NCI-H2196 (cell line): Measurements from ENCODE around the gene NT5C3A.
"Not testable (repeated sequence)": the region's sequence is repeated elsewhere in the genome, so short reads cannot be mapped to it uniquely, and the experiment has no call there.

ENCODE experiments used
- DNase-seq: peaks from one replicate; lab custom pipeline; 2025; ENCODE audit not compliant: unreplicated experiment; lab: John Stamatoyannopoulos, UW

NT5C3A gene

DNA sequence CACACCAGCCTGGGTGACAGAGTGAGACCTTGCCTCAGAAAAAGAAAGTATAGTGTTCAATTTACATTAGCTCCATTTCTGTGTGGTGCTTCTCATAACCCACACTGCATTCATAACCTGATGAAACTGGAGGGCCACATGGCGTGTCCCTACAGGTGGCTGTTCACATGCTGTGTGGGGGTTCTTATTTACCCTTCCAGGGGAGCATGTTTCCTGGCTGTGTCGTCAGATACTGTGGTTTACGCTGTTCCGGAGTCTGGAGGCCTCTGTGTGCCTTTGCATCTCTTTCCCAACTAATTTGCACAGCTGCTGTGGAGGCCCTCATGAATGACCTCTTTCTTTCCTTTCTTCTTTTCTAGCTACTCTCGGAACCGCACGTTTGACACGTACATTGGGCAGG, 74.4 kb downstream of the NT5C3A start:
- DNase-seq = not testable (repeated sequence)

DNA sequence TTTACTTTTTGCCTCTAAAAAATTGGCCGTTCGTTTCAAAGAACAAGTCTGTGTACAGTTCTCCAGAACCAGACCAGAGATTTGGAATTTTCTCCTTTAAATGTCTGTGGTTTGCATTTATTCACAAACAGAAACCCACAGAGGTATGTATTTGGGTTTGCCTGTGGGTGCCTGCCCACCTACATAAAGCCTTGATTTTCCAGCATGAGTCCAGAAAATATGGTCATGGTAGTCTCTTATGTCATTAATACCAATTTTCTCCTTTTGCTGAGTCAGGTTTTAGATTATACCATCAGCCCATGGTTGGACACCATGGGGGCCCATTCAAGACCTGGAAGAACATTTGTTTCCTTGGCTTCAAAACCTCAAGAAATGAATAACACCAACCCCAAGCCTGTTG, 82.7 kb downstream of the NT5C3A start:
- DNase-seq = not testable (repeated sequence)

DNA sequence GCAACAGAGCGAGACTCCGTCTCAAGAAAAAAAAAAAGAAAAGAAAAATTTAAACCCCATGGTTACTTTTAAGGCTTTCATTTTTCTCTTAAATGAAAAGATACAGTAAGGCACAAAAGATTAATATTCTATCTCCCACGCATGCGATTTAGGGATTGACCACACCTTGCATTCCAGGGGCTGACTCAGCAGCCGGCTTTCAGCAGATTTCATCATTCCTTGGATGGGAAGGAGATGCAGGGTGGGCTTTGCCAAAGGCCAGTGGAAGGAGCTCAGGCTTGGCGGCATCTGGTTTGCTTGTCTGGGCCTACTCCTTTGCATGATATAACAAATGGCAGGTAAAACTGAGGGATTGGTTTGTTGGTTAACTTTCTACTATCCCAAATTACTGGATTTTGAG, 83.3 kb downstream of the NT5C3A start:
- DNase-seq = not testable (repeated sequence)

DNA sequence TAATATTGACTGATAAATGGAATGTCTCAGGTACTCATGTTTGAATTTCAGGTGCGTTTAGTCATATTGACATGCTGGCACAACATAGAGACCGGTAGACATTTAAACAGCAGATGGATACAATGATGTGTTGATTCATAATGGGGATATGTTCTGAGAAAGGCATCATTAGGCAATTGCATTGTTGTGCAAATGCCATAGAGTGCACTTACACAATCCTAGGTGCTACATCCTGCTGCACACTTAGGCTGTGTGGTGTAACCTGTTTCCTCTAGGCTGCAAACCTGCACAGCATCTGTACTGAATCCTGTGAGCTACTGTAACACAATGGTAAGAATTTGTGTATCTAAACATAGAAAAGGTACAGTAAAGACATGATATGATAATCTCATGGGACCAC, 85.4 kb downstream of the NT5C3A start:
- not testable (repeated sequence) for DNase-seq

DNA sequence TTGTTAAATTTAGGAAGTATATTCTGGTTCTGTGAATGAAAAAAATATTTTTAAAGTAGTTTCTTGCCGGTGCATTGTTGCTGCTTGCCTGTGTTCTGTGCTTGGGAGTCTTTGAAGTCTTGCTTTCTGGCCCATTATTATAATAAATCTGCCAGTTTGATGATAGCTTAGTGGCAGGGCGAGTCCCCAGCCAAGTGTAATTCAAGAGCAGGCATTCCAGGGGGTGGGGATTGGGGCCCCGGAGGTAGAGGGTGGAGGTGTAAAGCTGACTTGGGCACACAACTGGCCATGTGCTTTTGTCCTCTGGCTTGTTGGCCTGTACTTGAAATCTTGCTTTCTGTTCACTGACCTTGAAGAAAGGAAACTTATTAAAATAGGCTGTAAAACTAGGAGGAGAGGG, 90.6 kb downstream of the NT5C3A start:
- DNase-seq = not testable (repeated sequence)

DNA sequence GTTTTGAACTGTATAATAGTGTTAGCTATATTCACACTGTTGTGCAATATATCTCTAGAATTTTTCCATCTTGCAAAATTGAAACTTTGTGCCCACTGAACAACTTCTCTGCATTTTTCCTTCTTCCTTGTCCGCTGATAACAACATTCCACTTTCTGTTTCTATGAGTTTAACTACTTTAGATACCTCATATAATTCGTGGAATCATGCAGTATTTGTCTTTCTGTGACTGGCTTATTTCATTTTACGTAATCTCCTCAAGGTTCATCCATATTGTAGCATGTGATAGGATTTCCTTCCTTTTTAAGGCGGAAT, 95.4 kb downstream of the NT5C3A start:
- not testable (repeated sequence) for DNase-seq

DNA sequence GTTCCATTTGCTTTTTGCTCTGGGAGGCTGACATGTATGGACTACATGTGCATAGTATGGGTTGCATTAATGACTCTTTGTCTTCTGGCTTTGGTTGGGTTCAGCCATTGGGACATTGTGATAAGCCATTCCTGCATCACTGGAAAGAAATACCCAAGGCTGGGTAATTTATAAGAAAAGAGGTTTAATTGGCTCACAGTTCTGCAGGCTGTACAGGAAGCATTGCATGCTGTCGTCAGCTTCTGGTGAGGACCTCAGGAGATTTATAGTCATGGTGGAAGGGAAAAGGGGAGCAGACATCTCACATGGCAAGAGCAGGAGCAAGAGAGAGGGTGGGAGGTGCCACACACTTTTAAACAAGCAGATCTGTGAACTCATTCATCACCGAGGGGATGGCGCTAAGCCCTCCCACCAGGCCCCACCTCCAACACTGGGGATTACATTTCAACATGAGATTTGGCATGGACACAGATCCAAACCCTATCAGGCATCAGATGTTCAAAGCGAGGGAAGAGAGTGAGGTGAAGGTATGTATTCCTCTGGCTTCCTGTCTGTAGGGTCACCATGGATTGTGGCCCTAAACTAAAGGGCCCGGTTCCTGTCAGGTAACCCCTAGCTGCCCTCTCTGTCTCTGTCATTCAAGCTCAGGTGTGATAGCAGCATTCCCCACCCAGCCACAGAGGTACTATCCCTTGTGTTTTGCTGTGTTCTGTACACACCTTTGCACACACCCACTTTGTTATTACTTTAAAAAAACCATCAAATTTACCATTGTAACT, 95.9 kb downstream of the NT5C3A start:
- not testable (repeated sequence) for DNase-seq

DNA sequence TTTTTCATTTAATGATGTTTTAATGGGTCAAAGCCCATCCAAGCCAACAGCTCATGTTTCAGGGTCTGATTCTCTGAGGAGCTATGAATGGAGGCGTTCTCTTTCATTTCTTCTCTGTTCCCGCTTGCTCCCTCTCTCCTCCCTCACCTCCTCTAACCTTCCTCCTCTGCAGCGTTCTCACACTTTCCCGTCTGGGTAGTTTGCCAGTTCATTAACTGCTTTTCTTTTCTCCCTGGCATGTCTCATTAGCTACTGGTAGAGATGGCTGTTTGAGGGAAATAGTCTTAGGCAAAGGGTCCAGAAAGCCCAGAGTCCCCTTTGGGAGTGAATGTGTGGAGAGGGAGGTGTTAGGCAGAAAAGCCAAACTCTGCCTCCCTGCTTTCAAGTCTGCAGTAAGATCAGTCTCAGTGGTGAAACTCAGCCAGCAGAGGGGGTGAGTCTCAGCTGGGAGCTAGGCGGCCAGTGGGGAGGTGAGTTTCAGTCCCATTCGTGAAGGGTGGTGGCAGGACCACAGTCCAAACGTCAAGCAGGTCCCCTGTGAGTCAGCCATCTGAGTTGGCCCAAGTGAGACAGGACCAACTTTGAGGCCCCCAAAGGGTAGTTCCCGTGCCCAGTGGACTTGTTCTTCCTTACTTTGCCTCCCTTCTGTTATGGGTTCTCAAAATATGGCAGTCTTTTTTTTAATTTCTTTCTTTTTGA, 98.0 kb downstream of the NT5C3A start:
- DNase-seq = not testable (repeated sequence)
